Measurements from ENCODE around the gene TRIM17. TPM values are rescaled to one million over a fixed set of nuclear protein-coding genes. Genes with fewer than 3 reads are reported as not detected.

Gene TRIM17
- polyA plus RNA-seq, 4 donors: 0.48 to 0.59 TPM; not detected in 2

GRCh38 chr1:228397966-228398365, 18.7 kb downstream of the TRIM17 start:
- FAIRE-seq (no peak), DNase-seq (no peak)
- H3K4me1 ChIP-seq (ENCODE audit: control insufficient read depth in 3 of 3, insufficient read depth in 2 of 3, low read depth in 1 of 3, low read length in 2 of 3): no peaks in the 10 kb centered on the region
- no peaks in the 10 kb centered on the region for H3K9me3 ChIP-seq (ENCODE audit: control insufficient read depth in 2 of 2, insufficient read depth in 1 of 2, low read depth in 1 of 2, low read length in 1 of 2)
- no peaks in the 10 kb centered on the region for H3K27me3 ChIP-seq (ENCODE audit: control insufficient read depth in 3 of 3, insufficient read depth in 3 of 3, low read length in 3 of 3)
- H3K36me3 ChIP-seq (ENCODE audit: control insufficient read depth in 3 of 3, insufficient read depth in 2 of 3, low read depth in 1 of 3, low read length in 3 of 3): peaks cover 10 to 96% (median 27%) of the 10 kb centered on the region in 3 donors
- 88 to 91% (median 91%) methylated on average over 6 of the region's 6 CpGs for WGBS, 3 donors
- H3K27ac ChIP-seq (ENCODE audit: low read depth in 1 of 3, low read length in 2 of 3): no peak overlapping the region
- no peak overlapping the region for H3K4me3 ChIP-seq (ENCODE audit: low read depth in 1 of 3, low read length in 3 of 3)

GRCh38 chr1:228396770-228397662, 19.6 kb downstream of the TRIM17 start:
- peaks cover 10 to 97% (median 27%) of the 10 kb centered on the region in 3 donors for H3K36me3 ChIP-seq (ENCODE audit: control insufficient read depth in 3 of 3, insufficient read depth in 2 of 3, low read depth in 1 of 3, low read length in 3 of 3)
- H3K27ac ChIP-seq (ENCODE audit: low read depth in 1 of 3, low read length in 2 of 3): no peak overlapping the region
- no peak overlapping the region for H3K4me3 ChIP-seq (ENCODE audit: low read depth in 1 of 3, low read length in 3 of 3)
- FAIRE-seq: no peak
- DNase-seq: no peak
- H3K4me1 ChIP-seq (ENCODE audit: control insufficient read depth in 3 of 3, insufficient read depth in 2 of 3, low read depth in 1 of 3, low read length in 2 of 3): no peaks in the 10 kb centered on the region
- no peaks in the 10 kb centered on the region for H3K9me3 ChIP-seq (ENCODE audit: control insufficient read depth in 2 of 2, insufficient read depth in 1 of 2, low read depth in 1 of 2, low read length in 1 of 2)
- no peaks in the 10 kb centered on the region for H3K27me3 ChIP-seq (ENCODE audit: control insufficient read depth in 3 of 3, insufficient read depth in 3 of 3, low read length in 3 of 3)
- 93% methylated on average over 21 of the region's 21 CpGs for WGBS, 3 donors

- no peak overlapping the region for H3K27ac ChIP-seq (ENCODE audit: low read depth in 1 of 3, low read length in 2 of 3)
- whole genome bisulfite sequencing, 3 donors: 95% methylated on average over 36 to 38 of the region's 38 CpGs
- DNase-seq (no peak), FAIRE-seq (no peak)
- H3K4me1 ChIP-seq (ENCODE audit: control insufficient read depth in 3 of 3, insufficient read depth in 2 of 3, low read depth in 1 of 3, low read length in 2 of 3): no peaks in the 10 kb centered on the region
- H3K36me3 ChIP-seq (ENCODE audit: control insufficient read depth in 3 of 3, insufficient read depth in 2 of 3, low read depth in 1 of 3, low read length in 3 of 3): peaks cover 6 to 79% (median 21%) of the 10 kb centered on the region in 3 donors
- no peaks in the 10 kb centered on the region for H3K27me3 ChIP-seq (ENCODE audit: control insufficient read depth in 3 of 3, insufficient read depth in 3 of 3, low read length in 3 of 3)
- no peaks in the 10 kb centered on the region for H3K9me3 ChIP-seq (ENCODE audit: control insufficient read depth in 2 of 2, insufficient read depth in 1 of 2, low read depth in 1 of 2, low read length in 1 of 2)
- H3K4me3 ChIP-seq (ENCODE audit: low read depth in 1 of 3, low read length in 3 of 3): no peak overlapping the region
These were observed 21.9 kb downstream of the TRIM17 start for GRCh38 chr1:228394571-228395394.

GRCh38 chr1:228393811-228394570, 22.7 kb downstream of the TRIM17 start:
- Histone ChIP-seq H3K4me3 (ENCODE audit: low read depth in 1 of 3, low read length in 3 of 3) (no peak overlapping the region), H3K4me1 (ENCODE audit: control insufficient read depth in 3 of 3, insufficient read depth in 2 of 3, low read depth in 1 of 3, low read length in 2 of 3) (no peaks in the 10 kb centered on the region), H3K9me3 (ENCODE audit: control insufficient read depth in 2 of 2, insufficient read depth in 1 of 2, low read depth in 1 of 2, low read length in 1 of 2) (no peaks in the 10 kb centered on the region), H3K27ac (ENCODE audit: low read depth in 1 of 3, low read length in 2 of 3) (no peak overlapping the region), H3K27me3 (ENCODE audit: control insufficient read depth in 3 of 3, insufficient read depth in 3 of 3, low read length in 3 of 3) (no peaks in the 10 kb centered on the region), H3K36me3 (ENCODE audit: control insufficient read depth in 3 of 3, insufficient read depth in 2 of 3, low read depth in 1 of 3, low read length in 3 of 3) (peaks cover 6 to 72% (median 21%) of the 10 kb centered on the region in 3 donors)
- 86 to 92% (median 88%) methylated on average over 9 of the region's 9 CpGs for WGBS, 3 donors
- DNase-seq: no peak
- no peak for FAIRE-seq

- no peaks in the 10 kb centered on the region for H3K9me3 ChIP-seq (ENCODE audit: control insufficient read depth in 2 of 2, insufficient read depth in 1 of 2, low read depth in 1 of 2, low read length in 1 of 2)
- no peak overlapping the region for H3K4me3 ChIP-seq (ENCODE audit: low read depth in 1 of 3, low read length in 3 of 3)
- no peak for FAIRE-seq
- no peaks in the 10 kb centered on the region for H3K4me1 ChIP-seq (ENCODE audit: control insufficient read depth in 3 of 3, insufficient read depth in 2 of 3, low read depth in 1 of 3, low read length in 2 of 3)
- H3K27me3 ChIP-seq (ENCODE audit: control insufficient read depth in 3 of 3, insufficient read depth in 3 of 3, low read length in 3 of 3): no peaks in the 10 kb centered on the region
- DNase-seq: peak; percentile 31 to 51
- peaks cover 4 to 65% (median 21%) of the 10 kb centered on the region in 3 donors for H3K36me3 ChIP-seq (ENCODE audit: control insufficient read depth in 3 of 3, insufficient read depth in 2 of 3, low read depth in 1 of 3, low read length in 3 of 3)
- 32 to 51% (median 48%) methylated on average over 8 of the region's 8 CpGs for WGBS, 3 donors
- no peak overlapping the region for H3K27ac ChIP-seq (ENCODE audit: low read depth in 1 of 3, low read length in 2 of 3)
These were observed 23.4 kb downstream of the TRIM17 start for GRCh38 chr1:228393268-228393701.

GRCh38 chr1:228392111-228392936, 24.3 kb downstream of the TRIM17 start:
- WGBS, 3 donors: 91 to 93% (median 92%) methylated on average over 12 of the region's 12 CpGs
- Histone ChIP-seq H3K4me3 (ENCODE audit: low read depth in 1 of 3, low read length in 3 of 3) (no peak overlapping the region), H3K27ac (ENCODE audit: low read depth in 1 of 3, low read length in 2 of 3) (no peak overlapping the region), H3K27me3 (ENCODE audit: control insufficient read depth in 3 of 3, insufficient read depth in 3 of 3, low read length in 3 of 3) (no peaks in the 10 kb centered on the region), H3K36me3 (ENCODE audit: control insufficient read depth in 3 of 3, insufficient read depth in 2 of 3, low read depth in 1 of 3, low read length in 3 of 3) (peaks cover 4 to 55% (median 18%) of the 10 kb centered on the region in 3 donors), H3K9me3 (ENCODE audit: control insufficient read depth in 2 of 2, insufficient read depth in 1 of 2, low read depth in 1 of 2, low read length in 1 of 2) (no peaks in the 10 kb centered on the region), H3K4me1 (ENCODE audit: control insufficient read depth in 3 of 3, insufficient read depth in 2 of 3, low read depth in 1 of 3, low read length in 2 of 3) (no peaks in the 10 kb centered on the region)
- FAIRE-seq: no peak
- no peak for DNase-seq

- Histone ChIP-seq H3K4me1 (ENCODE audit: control insufficient read depth in 3 of 3, insufficient read depth in 2 of 3, low read depth in 1 of 3, low read length in 2 of 3) (no peaks in the 10 kb centered on the region), H3K27me3 (ENCODE audit: control insufficient read depth in 3 of 3, insufficient read depth in 3 of 3, low read length in 3 of 3) (no peaks in the 10 kb centered on the region), H3K36me3 (ENCODE audit: control insufficient read depth in 3 of 3, insufficient read depth in 2 of 3, low read depth in 1 of 3, low read length in 3 of 3) (peaks cover 4 to 47% (median 14%) of the 10 kb centered on the region in 3 donors), H3K27ac (ENCODE audit: low read depth in 1 of 3, low read length in 2 of 3) (no peak overlapping the region), H3K4me3 (ENCODE audit: low read depth in 1 of 3, low read length in 3 of 3) (no peak overlapping the region), H3K9me3 (ENCODE audit: control insufficient read depth in 2 of 2, insufficient read depth in 1 of 2, low read depth in 1 of 2, low read length in 1 of 2) (no peaks in the 10 kb centered on the region)
- DNase-seq (no peak), FAIRE-seq (no peak)
- 88 to 93% (median 91%) methylated on average over 9 to 11 of the region's 11 CpGs for WGBS, 3 donors
These were observed 25.1 kb downstream of the TRIM17 start for GRCh38 chr1:228391411-228392020.
